Epidermal melanocyte (primary cell): ENCODE results near the gene NRF1.

Experiments used
- DNase-seq: peaks from one replicate; pipeline ENCODE4 v3.0.0; 2011; ENCODE audit warnings: low spot score; ENCODE audit not compliant: insufficient read length

The NRF1 gene

GRCh38 chr7:129769866-129770808 is 158.6 kb downstream of the NRF1 start:
- no peak for DNase-seq

GRCh38 chr7:129771201-129771927 is 159.8 kb downstream of the NRF1 start:
- DNase-seq, result no peak

- no peak for DNase-seq
Measured at GRCh38 chr7:129771928-129772479, 160.5 kb downstream of the NRF1 start.

- DNase-seq, result no peak
Measured at GRCh38 chr7:129772646-129773280, 161.2 kb downstream of the NRF1 start.

GRCh38 chr7:129773328-129773731 is 161.8 kb downstream of the NRF1 start:
- DNase-seq, result no peak

- no peak for DNase-seq
Measured at GRCh38 chr7:129773871-129774270, 162.4 kb downstream of the NRF1 start.

- no peak for DNase-seq
Measured at GRCh38 chr7:129774359-129774758, 162.8 kb downstream of the NRF1 start.

GRCh38 chr7:129774871-129775694 is 163.6 kb downstream of the NRF1 start:
- no peak for DNase-seq

GRCh38 chr7:129775695-129776361 is 164.3 kb downstream of the NRF1 start:
- no peak for DNase-seq

GRCh38 chr7:129776362-129776722 is 164.8 kb downstream of the NRF1 start:
- no peak for DNase-seq

GRCh38 chr7:129777195-129777844 is 165.8 kb downstream of the NRF1 start:
- DNase-seq, result no peak

GRCh38 chr7:129777993-129778769 is 166.7 kb downstream of the NRF1 start:
- no peak for DNase-seq

GRCh38 chr7:129778770-129779601 is 167.5 kb downstream of the NRF1 start:
- no peak for DNase-seq

GRCh38 chr7:129779602-129780256 is 168.2 kb downstream of the NRF1 start:
- no peak for DNase-seq

GRCh38 chr7:129780257-129780973 is 168.9 kb downstream of the NRF1 start:
- no peak for DNase-seq

- DNase-seq, result no peak
Measured at GRCh38 chr7:129780974-129781927, 169.7 kb downstream of the NRF1 start.
